HT-29 (cell line): ENCODE results near the gene ZNF80. TPM values are rescaled to one million over a fixed set of nuclear protein-coding genes. Genes with fewer than 3 reads are reported as not detected.
"Not testable (repeated sequence)": the region's sequence is repeated elsewhere in the genome, so short reads cannot be mapped to it uniquely, and the experiment has no call there.

Experiments used
- DNase-seq: peaks from one replicate; pipeline ENCODE4 v3.0.0-alpha.2; 2015; ENCODE audit warnings: low spot score
- total RNA-seq: library from RNA; depleted of rRNA; stranded (reverse); fragments of >200 nt; shearing (Covaris generic); gene quantifications from 2 replicates; pipeline ENCODE4 v1.2.3, GENCODE V29; 2014; rRNA removed

The ZNF80 gene
- total RNA-seq = not detected in 2 replicates

GRCh38 chr3:114237478-114237877, at the start of gene ZNF80:
ZNF80 (minus strand) TSS chr3:114237578; CDS start chr3:114237074, 504 bp downstream.
- DNase-seq = not testable (repeated sequence)

- DNase-seq = no peak
These were observed 48.9 kb upstream of the ZNF80 start for GRCh38 chr3:114286266-114286665.

DNA sequence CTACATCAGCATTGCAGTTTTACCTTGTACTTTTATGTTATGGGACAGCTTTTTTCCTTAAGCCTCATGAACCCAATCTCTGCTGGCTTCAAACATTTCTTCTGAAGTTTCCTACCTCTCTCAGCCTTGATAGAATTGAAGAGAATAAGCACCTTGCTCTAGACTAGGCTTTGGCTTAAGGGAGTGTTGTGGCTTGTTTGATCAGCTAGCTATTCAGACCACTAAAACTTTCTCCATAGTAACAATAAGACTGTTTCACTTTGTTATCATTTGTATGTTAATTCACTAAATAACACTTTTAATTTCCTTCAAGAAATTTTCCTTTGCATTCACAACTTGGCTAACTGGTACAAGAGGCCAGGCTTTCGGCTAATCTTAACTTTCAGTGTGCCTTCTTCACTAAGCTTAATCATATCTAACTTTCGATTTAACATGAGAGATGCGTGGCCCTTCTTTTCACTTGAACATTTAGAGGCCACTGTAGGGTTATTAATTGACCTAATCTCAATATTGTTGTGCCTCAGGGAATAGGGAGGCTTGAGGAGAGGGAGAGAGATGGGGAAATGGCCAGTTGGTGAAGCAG, 48.4 kb upstream of the ZNF80 start:
- no peak for DNase-seq

GRCh38 chr3:114284644-114285043, 47.3 kb upstream of the ZNF80 start:
- DNase-seq = no peak

GRCh38 chr3:114276856-114277255, 39.5 kb upstream of the ZNF80 start:
- not testable (repeated sequence) for DNase-seq

- no peak for DNase-seq
These were observed 37.6 kb upstream of the ZNF80 start for GRCh38 chr3:114274929-114275328.

- no peak for DNase-seq
These were observed 34.9 kb upstream of the ZNF80 start for GRCh38 chr3:114272271-114272670.

DNA sequence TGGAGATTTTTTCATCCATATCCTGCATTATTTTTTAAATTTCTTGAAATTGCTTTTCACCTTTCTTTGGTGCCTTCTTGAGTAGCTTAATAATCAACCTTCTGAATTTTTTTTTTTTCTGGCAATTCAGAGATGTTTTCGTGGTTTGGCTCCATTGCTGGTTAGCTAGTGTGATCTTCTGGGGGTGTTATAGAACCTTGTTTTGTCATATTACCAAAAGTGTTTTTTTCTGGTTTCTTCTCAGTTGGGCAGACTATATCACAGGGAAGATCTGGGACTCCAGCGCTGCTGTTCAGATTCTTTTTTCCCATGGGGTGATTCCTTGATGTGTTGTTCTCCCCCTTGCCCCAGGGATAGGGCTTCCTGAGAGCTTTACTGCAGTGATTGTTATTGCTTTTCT, 32.6 kb upstream of the ZNF80 start:
- DNase-seq = no peak

DNA sequence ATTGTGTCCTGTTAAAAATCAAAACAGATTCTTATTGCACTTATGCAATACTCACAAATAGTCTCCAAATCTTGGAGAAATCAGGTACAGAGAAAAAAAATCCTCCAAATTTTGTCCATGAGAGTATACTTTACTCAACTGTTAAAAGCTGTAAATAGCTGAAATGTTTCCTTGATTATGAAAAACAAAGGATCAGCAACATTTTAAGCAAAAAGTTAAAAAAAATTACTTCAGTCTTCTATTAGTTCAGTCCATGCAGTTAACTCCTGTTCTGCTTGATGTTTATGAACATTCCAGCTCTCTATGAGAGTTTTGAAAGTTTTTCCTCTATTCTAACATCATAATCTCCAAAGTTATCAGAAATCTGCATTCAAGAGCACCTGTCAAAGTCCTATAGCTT, 22.8 kb upstream of the ZNF80 start:
- DNase-seq = no peak

GRCh38 chr3:114259566-114259965, 22.2 kb upstream of the ZNF80 start:
- DNase-seq = no peak

GRCh38 chr3:114253505-114253904, 16.1 kb upstream of the ZNF80 start:
- DNase-seq = no peak

GRCh38 chr3:114252954-114253353, 15.6 kb upstream of the ZNF80 start:
- no peak for DNase-seq

DNA sequence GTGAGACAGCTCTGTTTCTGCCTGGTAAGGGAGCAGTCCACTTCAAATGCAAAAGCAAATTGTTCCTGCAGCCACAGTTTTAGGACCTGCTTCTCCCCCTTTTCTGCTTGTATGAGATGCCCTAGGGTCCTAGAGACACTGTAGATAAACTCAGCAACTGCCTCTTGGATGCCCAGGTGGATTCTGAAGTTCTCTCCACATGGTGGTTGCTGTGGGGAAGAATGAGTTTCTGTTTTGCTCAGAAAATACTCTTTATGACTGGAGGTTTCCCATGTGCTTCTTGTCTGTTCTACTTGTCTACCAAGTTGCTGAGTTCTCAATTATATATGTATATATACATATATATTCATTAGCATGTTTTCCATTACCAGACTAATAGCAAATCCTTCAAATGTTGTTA, 5.6 kb upstream of the ZNF80 start:
- no peak for DNase-seq

DNA sequence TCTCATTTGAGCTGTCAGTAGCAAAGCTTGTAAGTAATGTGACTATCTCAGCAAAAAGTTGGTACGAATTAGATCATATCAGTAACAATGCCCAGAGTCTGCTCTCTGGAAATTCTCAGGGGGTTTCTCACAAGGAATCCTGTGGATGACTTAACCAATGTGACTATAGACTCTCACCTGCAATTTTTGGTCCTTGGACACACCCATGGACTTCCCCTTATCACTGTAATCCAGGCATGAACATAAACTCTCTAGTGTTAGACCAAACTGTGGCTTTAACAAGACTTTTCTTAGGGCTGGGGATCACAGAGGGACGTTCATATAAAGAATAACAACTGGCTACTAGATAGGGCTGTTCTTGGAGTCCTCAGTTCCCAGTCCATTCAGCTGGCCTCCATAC, 3.9 kb upstream of the ZNF80 start:
- no peak for DNase-seq

DNA sequence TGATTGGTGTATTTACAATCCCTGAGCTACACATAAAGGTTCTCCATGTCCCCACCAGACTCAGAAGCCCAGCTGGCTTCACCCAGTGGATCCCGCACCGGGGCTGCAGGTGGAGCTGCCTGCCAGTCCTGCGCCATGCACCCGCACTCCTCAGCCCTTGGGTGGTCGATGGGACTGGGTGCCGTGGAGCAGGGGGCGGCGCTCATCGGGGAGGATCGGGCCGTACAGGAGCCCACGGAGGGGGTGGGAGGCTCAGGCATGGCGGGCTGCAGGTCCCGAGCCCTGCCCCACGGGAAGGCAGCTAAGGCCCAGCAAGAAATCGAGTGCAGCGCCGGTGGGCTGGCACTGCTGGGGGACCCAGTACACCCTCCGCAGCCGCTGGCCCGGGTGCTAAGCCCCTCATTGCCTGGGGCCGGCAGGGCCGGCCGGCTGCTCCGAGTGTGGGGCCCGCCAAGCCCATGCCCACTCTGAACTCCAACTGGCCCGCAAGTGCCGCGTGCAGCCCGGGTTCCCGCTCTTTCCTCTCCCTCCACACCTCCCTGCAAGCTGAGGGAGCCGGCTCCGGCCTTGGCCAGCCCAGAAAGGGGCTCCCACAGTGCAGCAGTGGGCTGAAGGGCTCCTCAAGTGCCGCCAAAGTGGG, 888 bp upstream of the ZNF80 start:
- DNase-seq = not testable (repeated sequence)

GRCh38 chr3:114235431-114235830, 1.9 kb downstream of the ZNF80 start:
- DNase-seq = no peak

DNA sequence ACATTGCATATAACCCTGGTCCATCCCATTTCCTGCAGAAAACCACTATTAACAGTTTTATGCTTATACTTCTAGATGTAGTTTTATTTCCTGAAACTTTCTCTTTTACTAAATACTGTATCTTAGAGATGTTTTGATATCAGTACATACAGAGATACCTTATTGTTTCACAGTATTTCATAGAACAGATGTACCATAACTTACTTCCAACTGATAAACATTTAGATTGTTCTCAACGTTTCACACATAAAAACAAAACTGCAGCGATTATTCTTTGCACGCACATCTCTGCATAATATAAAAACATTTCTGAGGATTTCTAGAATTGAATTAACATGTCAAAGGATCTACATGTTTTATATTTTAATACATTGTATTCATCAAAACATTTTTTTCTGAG, 2.6 kb downstream of the ZNF80 start:
- no peak for DNase-seq

GRCh38 chr3:114231616-114232015, 5.8 kb downstream of the ZNF80 start:
- no peak for DNase-seq

GRCh38 chr3:114227076-114227475, 10.3 kb downstream of the ZNF80 start:
- DNase-seq = no peak

DNA sequence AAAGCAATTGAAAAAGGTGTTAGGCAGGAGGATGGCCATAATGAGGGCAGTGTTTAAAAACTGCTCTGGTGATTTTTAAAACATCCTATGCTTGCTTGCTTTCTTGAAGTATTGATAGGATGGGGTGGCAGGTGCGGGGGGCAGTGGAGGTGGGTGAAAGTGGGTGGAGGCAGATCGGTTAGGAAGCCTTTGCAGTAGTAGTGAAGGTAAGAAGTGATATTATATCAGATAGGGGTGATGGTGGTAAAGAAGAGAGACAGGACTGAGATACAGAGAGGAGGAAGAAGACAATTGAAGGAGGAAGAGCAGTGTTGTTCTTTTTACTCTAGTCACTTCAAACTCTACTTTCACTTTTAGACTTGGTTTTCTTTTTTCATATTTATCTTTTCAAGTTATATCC, 11.1 kb downstream of the ZNF80 start:
- DNase-seq = no peak

DNA sequence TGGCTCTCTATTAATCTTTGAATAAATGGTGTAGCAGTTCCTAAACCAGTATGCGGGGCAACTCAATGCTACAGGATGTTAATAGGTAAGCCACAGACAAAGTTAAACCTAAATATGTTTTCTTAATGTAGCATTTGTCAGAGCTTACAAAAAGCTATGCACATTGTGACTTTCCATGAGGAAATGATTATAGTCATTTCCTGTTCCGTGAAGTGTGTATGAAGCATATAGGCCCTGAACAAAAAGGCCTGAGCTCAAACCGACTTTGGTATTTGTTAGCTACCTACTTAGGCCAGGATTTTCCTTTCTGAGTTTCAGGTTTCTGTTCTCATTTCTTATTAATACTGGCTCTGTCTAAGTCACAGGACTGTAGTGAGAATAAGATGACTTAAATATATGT, 14.2 kb downstream of the ZNF80 start:
- DNase-seq = no peak

GRCh38 chr3:114221881-114222264, 15.5 kb downstream of the ZNF80 start:
- no peak for DNase-seq

DNA sequence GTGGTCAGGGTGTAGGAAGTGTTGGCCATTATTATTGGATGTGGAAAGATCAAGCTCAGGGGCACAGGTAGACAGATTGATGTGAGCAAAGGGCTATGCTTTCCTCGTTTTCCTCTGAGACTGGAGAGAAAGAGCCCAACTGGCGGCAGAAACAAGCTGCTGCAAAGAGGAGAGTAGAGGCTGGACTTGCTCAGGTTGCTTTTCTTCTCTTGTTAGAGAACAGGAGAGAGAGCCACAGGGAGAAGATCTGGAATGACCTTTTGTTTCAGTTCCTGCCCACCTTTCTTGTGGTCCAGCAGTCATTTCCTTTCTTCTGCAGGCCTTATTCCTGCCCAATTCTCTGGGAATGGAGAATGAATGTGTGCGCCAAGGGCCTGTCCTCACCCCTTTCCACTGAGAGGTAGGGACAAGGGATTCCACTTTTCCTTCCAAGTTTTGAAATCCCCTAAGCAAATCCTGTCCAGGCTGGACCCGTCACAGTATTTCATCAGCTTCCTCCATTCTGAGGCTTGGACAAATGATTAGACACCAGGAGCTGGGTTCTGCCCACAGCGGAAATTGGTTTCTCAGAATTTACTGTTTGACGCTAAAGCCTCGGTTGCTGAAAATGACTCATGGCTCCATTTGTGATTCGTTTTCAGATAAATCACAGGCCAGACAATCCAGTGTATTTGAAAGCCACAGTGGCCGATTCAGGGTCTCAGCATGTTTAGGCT, 16.1 kb downstream of the ZNF80 start:
- no peak for DNase-seq
